Activated naive CD8-positive, alpha-beta T cell treated with anti-CD3 and anti-CD28 coated beads, Interleukin-2, amount 50 U/mL, for 24 hours (primary cell): Measurements from ENCODE around the gene DENND1C.
"Not testable (repeated sequence)": the region's sequence is repeated elsewhere in the genome, so short reads cannot be mapped to it uniquely, and the experiment has no call there.

Experiments
- ATAC-seq: fragments of 150-1000 bp; cut with Tn5 transposase; one replicate; pipeline ENCODE4 v1.10.0; 2021
- DNase-seq: peaks from one replicate; pipeline ENCODE4 v3.0.0; 2021
- H3K27ac Mint-ChIP-seq: one replicate; pipeline ENCODE4 v1.8.0; 2021; ENCODE audit warnings: mild to moderate bottlenecking, mixed read lengths
- H3K27me3 Mint-ChIP-seq: one replicate; pipeline ENCODE4 v1.8.0; 2021; ENCODE audit warnings: mixed read lengths
- H3K36me3 Mint-ChIP-seq: one replicate; pipeline ENCODE4 v1.8.0; 2021; ENCODE audit warnings: low read depth, mixed read lengths
- H3K4me1 Mint-ChIP-seq: one replicate; pipeline ENCODE4 v1.8.0; 2021; ENCODE audit warnings: mixed read lengths
- H3K4me3 Mint-ChIP-seq: one replicate; pipeline ENCODE4 v1.8.0; 2021; ENCODE audit warnings: mild to moderate bottlenecking, moderate library complexity, mixed read lengths
- H3K9me3 Mint-ChIP-seq: one replicate; pipeline ENCODE4 v1.8.0; 2021; ENCODE audit warnings: mixed read lengths

The DENND1C gene

DNA sequence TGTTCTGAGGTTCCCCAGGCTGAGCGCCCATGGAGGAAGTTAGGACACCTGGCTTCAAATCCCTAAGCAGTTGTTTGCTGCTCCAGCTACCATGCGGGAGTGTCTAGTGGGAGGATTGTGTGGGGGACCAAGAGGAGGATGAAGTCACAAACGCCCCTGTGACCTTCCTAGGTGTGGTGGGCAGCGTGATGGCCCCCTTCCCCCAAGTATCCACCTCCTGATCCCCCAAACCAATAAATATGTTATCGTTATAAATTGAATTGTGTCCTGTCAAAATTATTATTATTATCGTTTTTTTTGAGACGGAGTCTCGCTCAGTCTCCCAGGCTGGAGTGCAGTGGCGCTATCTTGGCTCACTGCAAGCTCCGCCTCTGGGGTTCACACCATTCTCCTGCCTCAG is 47.9 kb downstream of the DENND1C start, which contains the start of gene SLC25A41:
TSS of gene SLC25A41 (minus strand) at position 101 of the 400 bp plus-strand sequence. CDS start at position 31, 70 bp downstream.
- H3K4me1 Mint-ChIP-seq: peaks cover 4% of the 10 kb centered on the region
- H3K27me3 Mint-ChIP-seq: peaks cover 3% of the 10 kb centered on the region
- no peaks in the 10 kb centered on the region for H3K9me3 Mint-ChIP-seq
- H3K36me3 Mint-ChIP-seq: no peaks in the 10 kb centered on the region
- ATAC-seq: no peak
- DNase-seq: no peak
- H3K4me3 Mint-ChIP-seq: no peak within 1 kb of the TSS
- H3K27ac Mint-ChIP-seq: no peak within 1 kb of the TSS

DNA sequence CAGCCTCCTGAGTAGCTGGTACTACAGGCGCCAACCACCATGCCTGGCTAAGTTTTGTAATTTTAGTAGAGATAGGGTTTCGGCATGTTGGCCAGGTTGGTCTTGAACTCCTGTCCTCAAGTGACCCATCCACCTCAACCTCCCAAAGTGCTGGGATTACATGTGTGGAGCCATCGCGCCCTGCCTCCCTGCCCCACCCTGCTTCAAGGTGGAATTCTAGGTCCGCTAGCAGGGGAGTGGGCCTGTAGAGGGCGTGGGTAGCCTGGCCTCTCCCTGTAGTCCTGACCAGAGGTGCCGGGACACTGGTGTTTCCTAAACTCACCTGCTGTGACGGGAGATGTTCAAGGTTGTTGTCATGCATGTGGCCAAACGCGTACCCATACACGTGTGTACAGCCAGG is 48.4 kb downstream of the DENND1C start:
- ATAC-seq: no peak
- H3K36me3 Mint-ChIP-seq: no peaks in the 10 kb centered on the region

DNA sequence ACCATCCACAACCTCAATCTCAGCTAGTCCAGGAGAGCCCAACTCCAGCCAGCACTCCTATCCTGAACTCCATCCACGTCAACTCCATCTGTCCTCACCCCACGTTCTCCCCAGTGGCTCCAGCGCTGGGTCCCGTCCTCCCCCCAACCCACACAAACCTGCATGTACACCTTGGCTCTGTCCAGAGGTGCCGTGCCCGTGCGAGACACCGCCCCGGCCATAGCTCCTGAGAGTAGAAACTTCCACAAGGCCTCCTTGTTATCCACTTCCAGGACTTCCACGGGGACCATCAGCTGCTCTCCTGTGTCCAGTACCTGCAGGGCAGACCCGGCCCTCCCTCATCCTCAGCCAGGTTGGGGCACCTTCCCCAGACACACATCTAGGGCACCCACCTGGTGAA is 49.7 kb downstream of the DENND1C start:
- Mint-ChIP-seq H3K4me1 (peaks cover 4% of the 10 kb centered on the region), H3K27me3 (peaks cover 3% of the 10 kb centered on the region)
- no peak for ATAC-seq

More for the DNA sequence above, 48.4 kb downstream of the DENND1C start:
- Mint-ChIP-seq H3K4me1 (peaks cover 4% of the 10 kb centered on the region), H3K9me3 (no peaks in the 10 kb centered on the region), H3K4me3 (no peak overlapping the region), H3K27ac (no peak overlapping the region), H3K27me3 (peaks cover 3% of the 10 kb centered on the region)
- DNase-seq: no peak

DNA sequence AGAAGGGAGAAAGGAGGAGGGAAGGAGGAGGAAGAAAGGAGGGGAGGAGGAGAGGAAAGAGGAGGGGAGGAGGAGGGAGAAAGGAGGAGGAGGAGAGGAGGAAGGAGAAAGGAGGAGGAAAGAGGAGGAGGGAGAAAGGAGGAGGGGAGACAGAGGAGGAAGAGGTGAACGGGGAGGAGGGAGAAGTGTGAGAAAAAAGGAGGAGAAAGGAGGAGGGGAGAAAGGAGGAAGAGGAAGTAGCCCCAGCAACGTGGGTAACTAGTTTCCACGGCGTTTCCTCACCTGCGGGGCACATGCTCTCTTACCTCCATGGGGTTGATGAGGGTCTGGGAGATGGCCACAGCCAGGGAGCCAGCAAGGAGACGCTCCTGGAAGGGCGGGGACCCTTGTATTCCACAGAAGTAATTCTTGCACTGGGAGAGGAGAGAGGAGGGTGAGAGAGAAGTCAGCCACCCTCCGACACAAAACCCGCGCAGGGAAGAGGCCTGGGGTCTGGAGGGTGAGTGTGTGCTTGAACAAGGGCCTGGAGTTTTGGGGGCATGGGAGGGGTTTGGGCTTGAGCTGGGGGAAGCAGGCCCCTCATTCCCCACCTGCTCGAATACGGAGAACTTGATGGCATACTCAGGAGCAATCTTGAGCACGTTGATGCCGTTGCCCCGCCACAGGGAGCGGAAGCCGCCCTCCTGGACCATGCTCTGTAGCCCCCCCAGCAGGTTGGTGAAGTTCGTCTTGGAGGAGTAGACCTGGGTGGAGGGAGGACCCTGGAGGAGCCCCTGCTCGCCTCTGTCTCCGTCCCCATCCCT is 52.0 kb downstream of the DENND1C start:
- ATAC-seq: no peak
- H3K27ac Mint-ChIP-seq: no peak overlapping the region
- peaks cover 13% of the 10 kb centered on the region for H3K4me1 Mint-ChIP-seq
- H3K27me3 Mint-ChIP-seq: peaks cover 3% of the 10 kb centered on the region
- peak overlapping the region; percentile 75 for H3K4me3 Mint-ChIP-seq
- no peaks in the 10 kb centered on the region for H3K36me3 Mint-ChIP-seq
- DNase-seq: no peak
- H3K9me3 Mint-ChIP-seq: no peaks in the 10 kb centered on the region

More for the DNA sequence above, 49.7 kb downstream of the DENND1C start:
- Mint-ChIP-seq H3K9me3 (no peaks in the 10 kb centered on the region), H3K27ac (no peak overlapping the region), H3K4me3 (no peak overlapping the region), H3K36me3 (no peaks in the 10 kb centered on the region)
- DNase-seq: no peak

DNA sequence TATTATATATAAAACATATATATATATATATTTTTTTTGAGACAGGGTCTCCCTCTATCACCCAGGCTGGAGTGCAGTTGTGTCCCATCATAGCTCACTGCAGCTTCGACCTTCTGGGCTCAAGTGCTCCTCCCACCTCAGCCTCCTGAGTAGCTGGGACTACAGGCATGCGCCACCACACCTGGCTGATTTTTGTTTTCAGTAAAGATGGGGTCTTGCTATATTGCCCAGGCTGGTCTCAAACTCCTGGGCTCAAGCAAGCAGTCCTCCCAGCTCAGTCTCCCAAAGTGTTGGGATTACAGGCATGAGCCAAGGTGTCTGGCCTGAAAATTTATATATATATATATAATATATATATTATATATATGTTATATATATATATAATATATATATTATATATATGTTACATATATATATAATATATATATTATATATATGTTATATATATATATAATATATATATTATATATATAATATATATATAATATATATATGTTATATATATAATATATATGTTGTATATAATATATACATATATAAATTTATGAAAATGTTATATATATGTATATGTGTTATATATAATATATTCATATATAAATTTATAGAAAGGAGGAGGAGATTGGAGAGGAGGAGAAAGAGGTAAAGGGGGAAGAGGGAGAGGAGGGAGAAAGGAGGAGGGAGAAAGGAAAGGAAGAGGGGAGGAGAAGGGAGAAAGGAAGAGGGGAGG is 52.7 kb downstream of the DENND1C start:
- H3K4me1 Mint-ChIP-seq: peaks cover 13% of the 10 kb centered on the region
- H3K27me3 Mint-ChIP-seq, H3K9me3 Mint-ChIP-seq, H3K4me3 Mint-ChIP-seq, H3K36me3 Mint-ChIP-seq, H3K27ac Mint-ChIP-seq, ATAC-seq, DNase-seq: not testable (repeated sequence)

DNA sequence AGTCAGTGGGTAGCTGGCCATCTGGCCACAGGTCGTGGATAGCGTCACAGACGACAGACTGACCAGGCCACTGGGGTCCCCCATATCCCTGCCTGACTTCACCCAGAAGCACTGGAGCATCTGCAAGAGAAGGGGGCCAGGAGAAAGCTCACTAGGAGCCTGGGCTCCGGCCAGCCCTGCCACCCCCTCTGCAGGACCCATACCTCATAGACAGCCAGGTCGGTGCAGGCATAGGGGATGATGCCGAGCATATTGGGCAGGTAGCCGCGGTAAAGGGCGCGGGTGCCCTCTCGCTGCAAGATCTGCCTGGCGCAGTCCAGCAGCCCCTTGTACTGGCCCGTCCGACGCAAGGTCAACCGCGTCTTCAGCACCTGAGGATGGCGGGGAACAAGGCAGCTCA is 54.5 kb downstream of the DENND1C start:
- peaks cover 3% of the 10 kb centered on the region for H3K27me3 Mint-ChIP-seq
- peaks cover 30% of the 10 kb centered on the region for H3K4me1 Mint-ChIP-seq
- H3K27ac Mint-ChIP-seq: no peak overlapping the region
- no peak for DNase-seq
- no peak for ATAC-seq
- H3K36me3 Mint-ChIP-seq: peaks cover 13% of the 10 kb centered on the region
- H3K9me3 Mint-ChIP-seq: no peaks in the 10 kb centered on the region
- no peak overlapping the region for H3K4me3 Mint-ChIP-seq

DNA sequence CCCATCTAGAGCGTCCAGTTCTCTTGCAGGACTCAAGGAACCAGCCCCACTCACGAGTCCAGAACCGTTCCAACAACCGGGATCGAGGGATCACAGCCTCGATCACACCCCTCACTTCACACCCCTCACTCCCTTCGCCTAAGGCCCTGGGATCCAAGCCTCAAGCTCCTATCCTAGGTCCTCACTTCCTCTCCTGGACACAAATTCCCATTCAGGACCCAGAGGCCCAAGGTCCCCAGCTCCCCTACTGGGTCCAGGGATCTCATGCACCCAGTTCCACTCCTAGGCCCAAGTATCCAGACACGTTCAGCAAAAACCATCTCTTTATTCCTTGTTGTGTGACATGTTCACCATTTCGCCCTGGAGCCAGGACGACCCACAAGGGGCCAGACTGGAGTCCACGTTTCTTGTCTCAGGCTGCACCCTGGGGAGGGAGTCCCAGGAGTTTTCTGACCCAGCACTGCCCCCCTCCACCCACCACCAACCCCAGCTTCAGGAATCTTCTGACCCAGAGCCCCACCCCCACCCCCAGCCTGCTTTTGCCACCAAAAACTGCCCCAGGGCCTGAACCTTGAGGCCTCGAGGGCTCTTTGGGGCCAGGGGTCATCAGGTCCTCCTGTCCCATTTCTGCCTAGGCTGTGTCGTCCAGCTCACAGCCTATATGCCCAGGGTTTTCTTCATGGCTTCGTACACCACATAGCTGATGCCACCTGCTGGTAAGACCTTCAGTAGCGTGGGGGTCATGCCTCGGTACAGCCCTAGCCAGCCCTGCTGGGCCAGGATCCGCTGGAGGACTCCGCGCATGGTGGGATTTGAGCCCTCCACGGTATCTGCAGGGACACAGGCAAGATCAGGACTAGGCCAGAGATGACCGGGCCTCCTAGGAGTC is 55.6 kb downstream of the DENND1C start:
- ATAC-seq (no peak), DNase-seq (no peak)
- peak overlapping the region; percentile 92 for H3K27ac Mint-ChIP-seq
- peaks cover 33% of the 10 kb centered on the region for H3K4me1 Mint-ChIP-seq
- H3K9me3 Mint-ChIP-seq: no peaks in the 10 kb centered on the region
- no peaks in the 10 kb centered on the region for H3K27me3 Mint-ChIP-seq
- peaks cover 19% of the 10 kb centered on the region for H3K36me3 Mint-ChIP-seq
- H3K4me3 Mint-ChIP-seq: peak overlapping the region; percentile 57

DNA sequence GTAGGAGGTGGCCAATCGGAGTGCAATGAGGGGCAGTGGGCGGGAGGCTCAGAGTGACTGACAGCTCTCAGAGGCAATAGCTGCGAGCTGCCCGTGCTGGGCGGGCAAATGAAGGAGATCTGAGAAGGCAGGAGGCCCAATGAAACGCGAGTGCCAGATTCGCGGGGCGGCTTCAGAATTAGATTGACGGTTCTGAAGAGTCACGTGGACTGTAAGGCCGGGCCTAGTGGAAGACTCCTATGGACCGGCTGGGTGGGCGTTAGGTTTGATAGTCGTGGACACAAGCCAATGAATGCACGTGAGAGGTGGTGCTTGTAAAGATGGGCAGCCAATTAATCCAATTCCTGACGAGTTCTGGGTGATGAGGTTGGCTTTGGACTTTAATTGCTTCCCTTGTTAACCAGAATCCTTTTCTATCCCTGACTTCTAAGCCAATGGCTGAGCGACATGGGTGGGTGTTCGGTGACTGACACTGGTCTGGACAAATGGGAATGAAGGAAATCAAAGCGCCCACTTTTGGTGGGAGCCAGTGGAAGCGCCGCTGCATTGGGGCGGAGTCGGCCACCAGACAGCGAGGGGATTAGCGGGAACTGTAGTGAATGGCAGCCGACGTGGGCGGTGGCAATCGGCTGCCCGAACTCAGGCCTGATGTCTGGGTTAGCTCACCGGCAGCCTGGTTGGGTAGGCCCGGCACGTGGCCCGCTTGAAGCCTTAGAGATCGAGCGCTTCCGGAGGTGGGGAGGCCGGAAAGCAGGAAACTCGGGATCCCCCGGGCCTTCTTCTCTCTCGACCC is 56.5 kb downstream of the DENND1C start:
- no peaks in the 10 kb centered on the region for H3K9me3 Mint-ChIP-seq
- DNase-seq (peak; percentile 98), ATAC-seq (peak; percentile 92)
- no peaks in the 10 kb centered on the region for H3K27me3 Mint-ChIP-seq
- H3K4me1 Mint-ChIP-seq: peaks cover 33% of the 10 kb centered on the region
- H3K27ac Mint-ChIP-seq: peak overlapping the region; percentile 92
- peak overlapping the region; percentile 57 for H3K4me3 Mint-ChIP-seq
- H3K36me3 Mint-ChIP-seq: peaks cover 28% of the 10 kb centered on the region

DNA sequence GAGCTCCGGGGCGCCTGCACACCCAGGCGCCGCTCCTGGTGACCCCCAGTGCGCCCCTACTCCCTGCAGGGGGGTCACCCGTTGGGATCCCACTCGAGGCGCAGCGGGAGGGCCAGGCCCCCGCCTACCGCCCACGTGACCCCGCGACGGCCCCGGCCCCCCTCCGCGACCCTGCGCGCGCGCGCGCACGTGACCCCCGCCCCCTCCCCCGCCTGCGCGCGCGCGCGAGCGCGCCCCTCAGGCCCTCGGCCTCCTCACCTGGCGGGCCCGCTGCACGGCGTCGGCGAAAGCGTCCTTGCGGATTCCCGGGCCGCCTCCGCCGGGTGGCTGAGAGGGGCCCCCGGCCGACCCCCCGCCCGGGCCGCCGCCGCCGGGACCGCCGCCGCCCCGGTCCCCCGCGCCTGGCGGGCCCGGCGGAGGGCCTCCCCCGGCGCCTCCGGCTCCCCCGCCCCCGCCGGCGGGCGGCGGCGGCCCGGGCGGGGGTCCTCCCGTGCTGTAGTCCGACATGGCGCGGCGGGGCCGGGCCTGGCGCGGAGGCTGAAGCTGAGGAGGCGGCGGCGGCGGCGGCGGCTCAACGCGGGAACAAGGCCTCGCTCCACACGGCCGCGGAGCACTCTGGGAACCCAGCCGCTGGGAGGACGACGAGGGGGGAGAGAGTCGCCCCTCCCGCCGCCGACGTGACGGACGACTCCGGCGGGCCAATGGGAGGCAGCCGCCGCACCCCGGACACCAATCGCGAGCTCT is 57.2 kb downstream of the DENND1C start, which contains the start of gene KHSRP:
TSS of gene KHSRP (minus strand) at position 617 of the 744 bp plus-strand sequence. CDS start at position 507, 110 bp downstream.
- DNase-seq: peak; percentile 48
- Mint-ChIP-seq H3K27me3 (no peaks in the 10 kb centered on the region), H3K9me3 (no peaks in the 10 kb centered on the region), H3K4me1 (peaks cover 29% of the 10 kb centered on the region), H3K36me3 (peaks cover 33% of the 10 kb centered on the region), H3K27ac (peak within 1 kb of the TSS; percentile 92), H3K4me3 (peak within 1 kb of the TSS; percentile 93)
- no peak for ATAC-seq

DNA sequence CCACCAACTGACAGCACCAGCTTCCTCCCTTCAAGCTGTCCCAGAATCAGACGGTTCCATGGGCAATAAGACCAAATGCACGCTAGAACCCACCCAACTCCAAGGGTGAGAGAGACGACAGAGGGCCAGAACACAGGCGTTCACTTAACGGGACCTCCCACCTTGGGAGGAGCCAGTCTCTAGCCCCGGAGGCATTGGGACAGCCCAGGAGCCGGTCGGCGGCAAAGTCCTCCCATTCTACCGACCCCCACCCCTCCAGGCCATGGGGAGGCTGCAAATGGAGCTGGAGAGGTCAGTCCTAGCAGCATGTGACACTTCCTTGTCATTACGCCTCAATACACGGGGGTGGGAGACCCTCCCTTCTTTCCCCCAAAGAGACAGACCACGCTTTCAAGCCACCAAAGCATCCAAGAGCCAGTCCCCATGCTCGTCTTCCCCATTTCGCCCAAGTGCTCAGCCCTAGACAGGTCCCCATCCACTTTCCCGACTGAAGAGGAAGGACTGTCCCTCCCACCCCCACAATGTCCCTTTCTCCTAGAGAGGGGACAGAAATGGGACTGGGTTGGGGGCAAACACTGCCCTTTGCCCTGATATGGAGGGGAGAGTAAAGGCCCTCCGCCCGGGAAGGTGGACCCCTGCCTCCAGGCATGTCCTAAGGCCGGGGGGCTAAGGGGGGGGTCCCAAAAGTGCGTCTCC is 57.9 kb downstream of the DENND1C start:
- ATAC-seq (no peak), DNase-seq (peak; percentile 53)
- H3K36me3 Mint-ChIP-seq: peaks cover 39% of the 10 kb centered on the region
- H3K27ac Mint-ChIP-seq: peak overlapping the region; percentile 88
- H3K4me3 Mint-ChIP-seq: peak overlapping the region; percentile 93
- H3K4me1 Mint-ChIP-seq: peaks cover 29% of the 10 kb centered on the region
- H3K27me3 Mint-ChIP-seq: no peaks in the 10 kb centered on the region
- no peaks in the 10 kb centered on the region for H3K9me3 Mint-ChIP-seq

DNA sequence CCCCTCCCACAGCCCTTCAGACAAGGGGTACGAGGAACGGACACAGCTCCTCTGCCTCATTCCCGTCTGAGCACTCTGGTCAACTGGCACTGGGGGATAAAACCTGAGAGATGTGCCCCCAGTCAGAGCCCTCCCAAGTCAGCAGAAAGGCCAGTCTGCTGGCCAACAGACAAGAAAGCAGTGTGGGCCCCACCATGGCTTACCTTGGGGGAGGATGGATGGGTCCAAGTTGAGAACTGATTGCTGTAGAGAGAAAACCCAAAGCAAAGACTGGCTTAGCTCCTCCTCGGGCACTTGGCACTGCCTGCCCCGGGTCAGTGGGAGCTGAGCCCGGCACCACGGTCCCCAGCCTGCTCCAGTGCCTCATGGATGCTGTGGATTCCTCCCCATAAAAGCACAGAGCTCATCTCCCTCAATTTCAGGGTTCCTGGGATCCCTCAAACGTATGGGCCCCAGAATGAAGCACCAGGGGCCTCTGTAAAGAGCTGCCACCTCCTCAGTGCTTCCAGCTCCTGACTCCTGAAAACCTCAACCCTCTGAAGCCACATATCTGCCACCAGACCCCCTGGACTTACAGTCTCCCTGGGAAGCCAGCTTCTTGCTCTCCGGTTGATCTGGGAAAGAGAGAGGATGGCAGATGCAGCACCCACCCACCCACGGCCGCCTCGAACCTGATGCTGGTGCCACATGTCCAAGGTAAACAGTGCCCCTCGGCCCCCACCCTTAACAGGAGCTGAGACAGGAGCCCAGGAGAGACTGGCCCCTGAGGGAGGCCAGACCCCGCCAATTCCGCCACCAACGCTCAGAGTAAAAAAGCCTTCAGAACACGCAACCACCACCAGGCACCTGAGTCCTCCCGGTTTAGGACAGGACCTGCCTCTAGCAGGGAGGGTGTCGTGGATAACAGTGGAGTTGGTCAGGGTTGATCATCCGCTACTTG is 60.2 kb downstream of the DENND1C start:
- no peak overlapping the region for H3K4me3 Mint-ChIP-seq
- H3K27me3 Mint-ChIP-seq: no peaks in the 10 kb centered on the region
- DNase-seq (no peak), ATAC-seq (no peak)
- H3K4me1 Mint-ChIP-seq: peaks cover 29% of the 10 kb centered on the region
- no peaks in the 10 kb centered on the region for H3K9me3 Mint-ChIP-seq
- peaks cover 50% of the 10 kb centered on the region for H3K36me3 Mint-ChIP-seq
- no peak overlapping the region for H3K27ac Mint-ChIP-seq

DNA sequence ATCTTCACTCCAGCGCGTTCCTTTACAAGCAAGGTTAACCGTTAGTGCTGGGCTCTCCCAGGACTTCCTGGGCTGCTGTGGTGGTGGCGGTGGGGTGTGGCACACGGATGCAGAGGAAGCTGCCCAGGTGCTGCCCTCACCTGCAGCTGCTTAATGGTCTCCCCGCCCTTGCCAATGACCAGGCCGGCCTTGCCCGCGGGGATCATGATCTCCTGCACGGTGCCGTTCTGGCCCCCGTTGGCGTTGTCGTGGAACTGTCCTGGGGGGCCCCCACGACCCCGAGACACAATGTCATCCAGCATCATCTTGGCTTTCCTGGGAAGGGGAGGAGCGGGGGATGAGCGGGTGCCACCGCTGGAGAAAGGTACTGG is 63.0 kb downstream of the DENND1C start:
- DNase-seq: no peak
- Mint-ChIP-seq H3K27ac (no peak overlapping the region), H3K36me3 (peaks cover 58% of the 10 kb centered on the region)

More for the DNA sequence above, 63.0 kb downstream of the DENND1C start:
- ATAC-seq: no peak
- Mint-ChIP-seq H3K9me3 (no peaks in the 10 kb centered on the region), H3K27me3 (no peaks in the 10 kb centered on the region), H3K4me3 (no peak overlapping the region), H3K4me1 (peaks cover 17% of the 10 kb centered on the region)
